Omental fat pad (tissue), 4 donors: ENCODE results near the gene TMEM88. TPM values are rescaled to one million over a fixed set of nuclear protein-coding genes. Genes with fewer than 3 reads are reported as not detected.

ENCODE experiments used
- ATAC-seq: fragments of 150-250 bp; one replicate; pipeline ENCODE4 v1.9.1; 2016; ENCODE audit warnings: mild to moderate bottlenecking, moderate library complexity; ENCODE audit not compliant: low FRiP score
- DNase-seq: peaks from one replicate; pipeline ENCODE4 v3.0.0-alpha.2; 2019; ENCODE audit warnings: low spot score
- total RNA-seq, 4 donors: library from RNA; depleted of rRNA; stranded (reverse); fragments of >200 nt; gene quantifications; one replicate each; pipeline ENCODE4 v1.1.0, GENCODE V29; 2016
- TF ChIP-seq, protein P1 (sequence below), 3 donors: fragments of 450-650 bp; IDR thresholded peaks; one replicate each; pipeline ENCODE4 v1.5.1; 2016 to 2017; ENCODE audit warnings: antibody characterized with exemption in 3 of 3, mild to moderate bottlenecking in 3 of 3, moderate library complexity in 2 of 3

TMEM88 gene
- total RNA-seq, 4 donors from 2014 or later, result 20.2 to 99.9 (median 24.6) TPM

DNA sequence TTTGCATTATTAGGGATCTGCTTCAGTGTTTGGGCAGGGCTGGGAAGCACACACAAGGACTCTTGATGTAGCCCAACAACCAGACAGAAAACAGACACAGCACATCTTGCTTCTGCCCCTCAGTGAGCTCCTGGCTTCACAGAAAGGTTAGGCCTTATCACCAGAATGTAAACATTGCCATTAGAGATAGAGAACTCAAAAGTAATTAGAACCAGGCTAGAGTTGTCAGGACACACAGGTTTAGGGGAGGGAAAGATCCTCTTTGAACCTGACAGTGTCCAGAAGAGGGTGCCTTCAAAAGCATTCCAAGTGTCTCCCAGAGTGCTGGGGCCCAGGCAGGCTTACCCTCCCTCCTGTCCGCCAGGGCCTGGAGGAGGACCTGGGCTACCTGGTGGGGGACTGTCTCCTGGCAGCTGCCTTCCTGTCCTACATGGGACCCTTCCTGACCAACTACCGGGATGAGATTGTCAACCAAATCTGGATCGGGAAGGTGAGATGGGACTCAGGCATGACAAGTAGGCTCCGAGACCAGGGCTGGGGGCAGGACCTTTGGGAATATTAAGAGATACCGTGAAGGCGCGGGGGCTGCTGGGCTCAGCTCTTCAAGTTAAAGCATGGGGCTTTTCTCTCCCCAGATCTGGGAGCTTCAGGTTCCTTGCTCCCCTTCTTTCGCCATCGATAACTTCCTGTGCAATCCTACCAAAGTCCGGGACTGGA is 37.8 kb upstream of the TMEM88 start:
- TF ChIP-seq, protein P1, sequence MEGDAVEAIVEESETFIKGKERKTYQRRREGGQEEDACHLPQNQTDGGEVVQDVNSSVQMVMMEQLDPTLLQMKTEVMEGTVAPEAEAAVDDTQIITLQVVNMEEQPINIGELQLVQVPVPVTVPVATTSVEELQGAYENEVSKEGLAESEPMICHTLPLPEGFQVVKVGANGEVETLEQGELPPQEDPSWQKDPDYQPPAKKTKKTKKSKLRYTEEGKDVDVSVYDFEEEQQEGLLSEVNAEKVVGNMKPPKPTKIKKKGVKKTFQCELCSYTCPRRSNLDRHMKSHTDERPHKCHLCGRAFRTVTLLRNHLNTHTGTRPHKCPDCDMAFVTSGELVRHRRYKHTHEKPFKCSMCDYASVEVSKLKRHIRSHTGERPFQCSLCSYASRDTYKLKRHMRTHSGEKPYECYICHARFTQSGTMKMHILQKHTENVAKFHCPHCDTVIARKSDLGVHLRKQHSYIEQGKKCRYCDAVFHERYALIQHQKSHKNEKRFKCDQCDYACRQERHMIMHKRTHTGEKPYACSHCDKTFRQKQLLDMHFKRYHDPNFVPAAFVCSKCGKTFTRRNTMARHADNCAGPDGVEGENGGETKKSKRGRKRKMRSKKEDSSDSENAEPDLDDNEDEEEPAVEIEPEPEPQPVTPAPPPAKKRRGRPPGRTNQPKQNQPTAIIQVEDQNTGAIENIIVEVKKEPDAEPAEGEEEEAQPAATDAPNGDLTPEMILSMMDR (IDR thresholded peaks at IDR 0.05), result no peak
- ATAC-seq (no peak), DNase-seq (no peak)

DNA sequence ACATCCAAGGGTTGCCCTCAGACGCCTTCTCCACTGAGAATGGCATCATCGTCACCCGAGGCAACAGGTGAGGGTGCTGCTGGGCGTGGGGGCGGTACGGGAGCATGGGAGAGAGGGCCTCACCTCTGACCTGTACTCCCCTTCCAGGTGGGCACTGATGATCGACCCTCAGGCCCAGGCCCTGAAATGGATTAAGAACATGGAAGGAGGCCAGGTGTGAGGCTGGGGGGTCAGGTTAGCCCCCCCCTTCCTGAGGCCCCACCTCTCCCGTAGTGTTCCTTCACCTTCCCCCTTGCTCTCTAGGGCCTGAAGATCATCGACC is 37.3 kb upstream of the TMEM88 start:
- TF ChIP-seq, protein P1 (IDR thresholded peaks at IDR 0.05), result no peak
- no peak for DNase-seq
- no peak for ATAC-seq

DNA sequence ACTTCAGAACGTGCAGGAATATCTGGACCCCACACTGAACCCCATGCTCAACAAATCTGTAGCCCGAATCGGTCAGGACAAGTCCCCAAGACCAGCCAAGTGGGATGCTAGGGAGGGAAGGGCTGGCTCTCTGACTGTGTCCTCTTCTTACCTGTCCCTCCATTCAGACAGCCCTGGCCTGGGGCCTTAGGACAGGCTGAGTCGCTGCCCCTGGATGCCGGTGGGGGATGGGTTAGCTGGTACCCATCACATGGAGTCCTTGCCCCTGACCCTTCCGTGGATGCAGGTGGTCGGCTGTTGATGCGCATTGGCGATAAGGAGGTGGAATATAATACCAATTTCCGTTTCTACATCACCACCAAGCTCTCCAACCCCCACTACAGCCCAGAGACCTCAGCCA is 36.8 kb upstream of the TMEM88 start:
- TF ChIP-seq, protein P1 (IDR thresholded peaks at IDR 0.05), result no peak
- no peak for ATAC-seq
- no peak for DNase-seq

DNA sequence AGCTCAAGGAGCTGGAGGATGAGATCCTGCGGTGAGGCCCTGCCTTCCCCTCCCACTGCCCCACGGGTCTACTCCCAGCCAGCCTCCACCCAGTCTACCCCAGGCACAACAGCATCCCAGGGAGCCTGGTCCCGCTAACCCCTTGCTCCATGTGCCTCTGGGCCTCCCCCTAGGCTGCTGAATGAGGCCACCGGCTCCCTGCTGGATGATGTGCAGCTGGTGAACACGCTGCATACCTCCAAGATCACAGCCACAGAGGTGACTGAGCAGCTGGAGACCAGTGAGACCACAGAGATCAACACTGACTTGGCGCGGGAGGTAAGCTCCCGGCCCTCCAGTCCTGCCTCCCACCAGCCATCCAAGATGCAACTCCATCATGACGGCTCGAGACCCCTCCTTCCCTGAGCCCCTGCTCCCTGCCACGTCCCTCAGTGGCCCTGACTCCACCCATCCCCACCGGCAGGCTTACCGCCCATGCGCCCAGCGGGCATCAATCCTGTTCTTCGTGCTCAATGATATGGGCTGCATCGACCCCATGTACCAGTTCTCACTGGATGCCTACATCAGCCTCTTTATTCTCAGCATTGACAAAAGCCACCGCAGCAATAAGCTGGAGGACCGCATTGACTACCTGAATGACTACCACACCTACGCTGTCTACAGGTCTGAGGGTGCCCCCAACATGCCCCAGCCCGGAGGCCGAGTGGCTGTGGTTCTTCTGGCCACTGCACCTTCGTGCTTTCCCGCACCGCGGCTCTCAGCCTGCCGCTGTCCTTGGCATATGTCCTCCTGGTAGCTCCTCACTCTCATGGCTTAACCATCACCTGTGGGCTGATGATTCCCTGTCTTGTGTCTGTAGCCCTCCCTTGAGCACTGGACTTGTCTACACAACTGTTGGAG is 35.9 kb upstream of the TMEM88 start:
- no peak for ATAC-seq
- DNase-seq, result no peak
- TF ChIP-seq, protein P1 (IDR thresholded peaks at IDR 0.05), result no peak

DNA sequence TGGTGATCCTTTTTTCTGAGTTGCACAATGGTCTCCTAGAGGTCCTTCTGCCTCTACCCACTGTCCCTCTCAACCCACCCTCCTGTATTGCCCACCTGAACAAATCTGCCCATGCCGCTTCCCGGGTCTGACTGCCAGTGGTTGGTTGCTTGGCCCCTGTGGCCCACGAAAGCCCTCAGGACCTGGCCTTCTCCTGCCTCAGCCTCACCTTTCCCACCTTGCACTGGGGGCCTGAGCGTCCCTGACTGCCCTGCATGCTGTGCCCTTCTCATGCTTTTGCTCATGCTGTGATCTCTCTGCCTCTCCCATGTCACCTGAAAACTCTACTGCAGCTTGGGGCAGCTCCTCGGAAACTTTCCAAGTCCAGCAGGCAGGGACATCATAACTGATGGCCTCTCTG is 34.6 kb upstream of the TMEM88 start:
- DNase-seq (no peak), ATAC-seq (no peak)
- TF ChIP-seq, protein P1 (IDR thresholded peaks at IDR 0.05), result no peak

DNA sequence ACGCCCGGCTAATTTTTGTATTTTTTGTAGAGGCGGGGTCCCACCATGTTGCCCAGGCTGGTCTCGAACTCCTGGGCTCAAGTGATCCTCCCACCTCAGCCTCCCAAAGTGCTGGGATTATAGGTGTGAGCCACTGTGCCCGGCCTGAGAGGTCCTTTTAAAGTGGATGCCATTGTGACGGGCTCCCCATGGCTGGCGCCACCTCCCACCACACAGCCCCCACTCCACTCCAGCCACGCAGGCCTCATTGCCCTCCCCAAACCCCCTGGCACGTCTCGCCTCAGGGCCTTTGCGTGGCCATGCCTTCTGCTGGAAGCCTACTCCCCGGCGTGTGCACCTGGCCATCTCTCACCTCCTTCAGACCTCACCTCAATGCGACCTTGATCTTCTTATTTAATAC is 32.7 kb upstream of the TMEM88 start:
- DNase-seq, result no peak
- TF ChIP-seq, protein P1 (IDR thresholded peaks at IDR 0.05), result no peak
- ATAC-seq, result no peak
